ENCODE measurements around the gene IGSF23.

DNA sequence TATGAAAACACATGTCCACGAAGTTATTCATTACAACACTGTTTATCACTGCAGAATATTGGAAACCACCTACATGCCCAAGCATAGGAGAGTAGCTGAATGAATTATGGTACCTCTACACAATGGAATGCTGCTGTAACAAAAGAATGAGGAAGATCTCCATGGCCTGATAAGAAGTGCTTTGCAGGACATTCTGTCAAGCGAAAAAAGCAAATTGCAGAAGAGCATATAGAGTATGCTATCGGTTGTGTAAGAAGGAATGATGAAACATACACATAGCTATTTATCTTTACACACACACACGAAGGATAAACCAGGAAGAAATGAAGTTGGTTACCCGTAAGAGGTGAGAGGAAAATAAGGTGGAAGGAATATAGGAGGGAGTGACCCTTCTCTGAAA is 46.4 kb upstream of the IGSF23 start:
- TF ChIP-seq, protein P1, sequence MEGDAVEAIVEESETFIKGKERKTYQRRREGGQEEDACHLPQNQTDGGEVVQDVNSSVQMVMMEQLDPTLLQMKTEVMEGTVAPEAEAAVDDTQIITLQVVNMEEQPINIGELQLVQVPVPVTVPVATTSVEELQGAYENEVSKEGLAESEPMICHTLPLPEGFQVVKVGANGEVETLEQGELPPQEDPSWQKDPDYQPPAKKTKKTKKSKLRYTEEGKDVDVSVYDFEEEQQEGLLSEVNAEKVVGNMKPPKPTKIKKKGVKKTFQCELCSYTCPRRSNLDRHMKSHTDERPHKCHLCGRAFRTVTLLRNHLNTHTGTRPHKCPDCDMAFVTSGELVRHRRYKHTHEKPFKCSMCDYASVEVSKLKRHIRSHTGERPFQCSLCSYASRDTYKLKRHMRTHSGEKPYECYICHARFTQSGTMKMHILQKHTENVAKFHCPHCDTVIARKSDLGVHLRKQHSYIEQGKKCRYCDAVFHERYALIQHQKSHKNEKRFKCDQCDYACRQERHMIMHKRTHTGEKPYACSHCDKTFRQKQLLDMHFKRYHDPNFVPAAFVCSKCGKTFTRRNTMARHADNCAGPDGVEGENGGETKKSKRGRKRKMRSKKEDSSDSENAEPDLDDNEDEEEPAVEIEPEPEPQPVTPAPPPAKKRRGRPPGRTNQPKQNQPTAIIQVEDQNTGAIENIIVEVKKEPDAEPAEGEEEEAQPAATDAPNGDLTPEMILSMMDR (conservative IDR thresholded peaks at IDR 0.05): no peak
- TF ChIP-seq EZH2 (IDR thresholded peaks at IDR 0.05; ENCODE audit: low read depth): no peak
